Dendritic cell treated with granulocyte-macrophage colony-stimulating factor and Interleukin-4, amounts not matched to agents 40 ng/mL and 50 ng/mL, for 4 days (primary cell): ENCODE measurements around the gene EXOC6B.
"Not testable (repeated sequence)": the region's sequence is repeated elsewhere in the genome, so short reads cannot be mapped to it uniquely, and the experiment has no call there.

Source experiments
- H3K27ac Mint-ChIP-seq: one replicate; pipeline ENCODE4 v1.8.0; 2022; ENCODE audit warnings: mild to moderate bottlenecking, mixed read lengths
- H3K27me3 Mint-ChIP-seq: one replicate; pipeline ENCODE4 v1.8.0; 2022; ENCODE audit warnings: mild to moderate bottlenecking, mixed read lengths
- H3K36me3 Mint-ChIP-seq: one replicate; pipeline ENCODE4 v1.8.0; 2022; ENCODE audit warnings: low read depth, mixed read lengths
- H3K4me1 Mint-ChIP-seq: one replicate; pipeline ENCODE4 v1.8.0; 2022; ENCODE audit warnings: low read depth, mixed read lengths
- H3K4me3 Mint-ChIP-seq: one replicate; pipeline ENCODE4 v1.8.0; 2022; ENCODE audit warnings: mild to moderate bottlenecking, moderate library complexity, mixed read lengths
- H3K9me3 Mint-ChIP-seq: one replicate; pipeline ENCODE4 v1.8.0; 2022; ENCODE audit warnings: mixed read lengths
- intact Hi-C: fragments of 100-400 bp; cut with micrococcal nuclease; formaldehyde crosslinking; loops from one replicate; pipeline ENCODE4 v1.15.0; 2022

The EXOC6B gene

DNA sequence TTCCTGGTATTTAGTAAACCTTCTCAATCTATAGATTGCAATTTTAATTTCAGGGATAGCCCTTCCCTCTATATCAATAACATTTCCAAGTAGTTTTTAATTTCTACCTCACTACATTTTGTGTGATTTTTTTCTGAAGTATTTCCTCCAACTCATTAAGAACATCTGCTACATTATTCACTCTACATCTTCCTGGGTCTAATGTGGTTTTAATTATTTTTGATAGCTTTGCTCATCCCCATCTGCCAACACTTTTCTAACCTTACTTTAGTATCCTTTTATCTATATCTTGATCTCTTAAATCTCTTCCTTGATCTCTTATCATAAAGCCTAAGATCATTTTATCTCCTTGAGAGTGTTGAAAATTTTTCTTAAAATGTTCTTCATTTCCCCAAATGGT, 399.8 kb downstream of the EXOC6B start:
- peaks cover 32% of the 10 kb centered on the region for H3K9me3 Mint-ChIP-seq
- H3K36me3 Mint-ChIP-seq = no peaks in the 10 kb centered on the region
- H3K27me3 Mint-ChIP-seq = no peaks in the 10 kb centered on the region
- H3K4me1 Mint-ChIP-seq = no peaks in the 10 kb centered on the region
- H3K27ac Mint-ChIP-seq = no peak overlapping the region
- no peak overlapping the region for H3K4me3 Mint-ChIP-seq
- intact Hi-C loops = no loop called here

DNA sequence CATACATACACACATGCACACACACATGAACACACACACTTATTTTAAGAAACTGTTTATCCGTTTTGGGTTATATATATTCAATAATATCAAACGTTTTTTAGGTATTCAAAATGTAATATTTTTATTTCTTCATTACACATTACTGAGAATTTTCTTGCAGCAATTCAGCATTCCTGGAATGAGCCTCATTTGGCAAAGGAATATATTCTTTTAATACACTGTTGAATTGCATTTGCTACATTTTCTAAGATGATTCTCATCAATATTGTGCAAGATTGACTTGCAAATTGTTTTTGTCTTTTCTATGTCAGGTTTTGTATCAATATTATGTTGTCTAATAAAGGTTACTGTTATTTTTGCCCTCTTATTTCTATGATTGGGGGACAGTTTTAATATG, 402.1 kb downstream of the EXOC6B start:
- H3K4me1 Mint-ChIP-seq = no peaks in the 10 kb centered on the region
- no peaks in the 10 kb centered on the region for H3K36me3 Mint-ChIP-seq
- H3K27me3 Mint-ChIP-seq = no peaks in the 10 kb centered on the region

DNA sequence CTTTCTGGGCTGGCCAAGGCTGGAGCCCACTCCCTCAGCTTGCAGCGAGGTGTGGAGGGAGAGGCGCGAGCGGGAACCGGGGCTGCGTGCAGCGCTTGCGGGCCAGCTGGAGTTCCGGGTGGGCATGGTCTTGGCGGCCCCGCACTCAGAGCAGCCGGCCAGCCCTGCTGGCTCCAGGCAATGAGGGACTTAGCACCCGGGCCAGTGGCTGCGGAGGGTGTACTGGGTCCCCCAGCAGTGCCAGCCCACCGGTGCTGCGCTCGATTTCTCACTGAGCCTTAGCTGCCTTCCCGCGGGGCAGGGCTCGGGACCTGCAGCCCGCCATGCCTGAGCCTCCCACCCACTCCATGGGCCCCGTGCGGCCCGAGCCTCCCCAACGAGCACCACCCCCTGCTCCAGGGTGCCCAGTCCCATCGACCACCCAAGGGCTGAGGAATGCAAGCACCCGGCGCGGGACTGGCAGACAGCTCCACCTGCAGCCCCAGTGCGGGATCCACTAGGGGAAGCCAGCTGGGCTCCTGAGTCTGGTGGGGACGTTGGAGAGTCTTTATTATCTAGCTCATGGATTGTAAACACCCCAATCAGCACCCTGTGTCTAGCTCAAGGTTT, 404.0 kb downstream of the EXOC6B start:
- H3K27ac Mint-ChIP-seq, intact Hi-C loops, H3K36me3 Mint-ChIP-seq, H3K4me3 Mint-ChIP-seq, H3K4me1 Mint-ChIP-seq, H3K27me3 Mint-ChIP-seq: not testable (repeated sequence)
- peaks cover 36% of the 10 kb centered on the region for H3K9me3 Mint-ChIP-seq

More for the DNA sequence above, 402.1 kb downstream of the EXOC6B start:
- Mint-ChIP-seq H3K27ac (no peak overlapping the region), H3K9me3 (peaks cover 48% of the 10 kb centered on the region), H3K4me3 (no peak overlapping the region)
- intact Hi-C loops = no loop called here

DNA sequence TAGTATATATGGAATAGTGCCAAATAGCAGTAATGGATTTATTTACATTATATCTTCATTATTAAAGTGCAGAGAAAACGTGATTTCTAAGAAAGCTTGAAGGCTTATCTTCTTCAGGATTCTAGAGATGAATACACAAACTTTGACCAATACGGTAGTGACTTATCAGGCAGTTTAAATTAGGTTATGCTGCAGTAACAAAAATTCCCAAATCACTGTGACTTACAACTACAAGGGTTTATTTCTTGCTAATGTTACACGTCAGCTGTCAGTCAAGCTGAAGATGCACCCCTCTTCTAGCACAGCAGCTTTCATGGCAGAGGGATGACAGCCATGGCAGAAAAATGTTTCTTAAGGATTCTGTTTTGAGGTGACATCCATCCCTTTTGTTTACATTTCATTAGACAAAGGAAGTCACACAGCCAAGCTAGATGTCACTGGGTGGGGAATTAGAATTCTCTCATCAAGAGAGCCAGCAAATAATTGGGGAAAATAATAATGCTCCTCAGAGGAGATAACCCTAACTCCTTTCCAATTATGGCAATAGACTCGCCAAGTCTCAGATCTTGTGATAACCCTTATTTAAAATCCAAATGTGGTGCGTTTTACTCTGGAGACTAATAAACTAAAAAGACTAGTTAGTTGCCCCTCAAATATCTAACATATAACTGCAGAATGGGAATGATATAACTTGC, 409.9 kb downstream of the EXOC6B start:
- intact Hi-C loops = no loop called here
- peaks cover 27% of the 10 kb centered on the region for H3K9me3 Mint-ChIP-seq
- H3K27me3 Mint-ChIP-seq = no peaks in the 10 kb centered on the region
- H3K4me1 Mint-ChIP-seq = no peaks in the 10 kb centered on the region
- H3K4me3 Mint-ChIP-seq = no peak overlapping the region
- no peak overlapping the region for H3K27ac Mint-ChIP-seq
- no peaks in the 10 kb centered on the region for H3K36me3 Mint-ChIP-seq

DNA sequence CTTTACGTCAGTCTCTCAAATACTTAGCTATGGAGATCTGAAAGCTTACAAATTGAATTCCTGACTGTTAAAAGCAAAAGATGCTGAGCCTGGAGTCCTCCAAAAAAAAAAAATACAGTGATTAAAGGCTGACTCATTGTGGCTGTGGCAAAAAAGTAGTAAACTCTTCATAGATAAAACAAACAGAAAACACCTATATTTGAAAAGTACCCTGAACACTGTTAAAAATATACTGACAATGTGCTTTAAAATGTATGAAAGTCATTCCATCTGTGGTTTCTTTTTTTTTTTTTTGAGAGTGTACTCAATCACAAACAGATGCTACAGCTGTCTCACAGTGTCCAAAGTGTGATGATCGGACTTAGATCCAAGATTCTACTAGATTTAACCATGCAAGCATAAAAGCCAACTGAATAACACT, 410.6 kb downstream of the EXOC6B start:
- H3K36me3 Mint-ChIP-seq = no peaks in the 10 kb centered on the region
- no peak overlapping the region for H3K27ac Mint-ChIP-seq
- H3K9me3 Mint-ChIP-seq = peaks cover 21% of the 10 kb centered on the region
- intact Hi-C loops = no loop called here
- H3K4me3 Mint-ChIP-seq = no peak overlapping the region
- H3K27me3 Mint-ChIP-seq = no peaks in the 10 kb centered on the region
- no peaks in the 10 kb centered on the region for H3K4me1 Mint-ChIP-seq

DNA sequence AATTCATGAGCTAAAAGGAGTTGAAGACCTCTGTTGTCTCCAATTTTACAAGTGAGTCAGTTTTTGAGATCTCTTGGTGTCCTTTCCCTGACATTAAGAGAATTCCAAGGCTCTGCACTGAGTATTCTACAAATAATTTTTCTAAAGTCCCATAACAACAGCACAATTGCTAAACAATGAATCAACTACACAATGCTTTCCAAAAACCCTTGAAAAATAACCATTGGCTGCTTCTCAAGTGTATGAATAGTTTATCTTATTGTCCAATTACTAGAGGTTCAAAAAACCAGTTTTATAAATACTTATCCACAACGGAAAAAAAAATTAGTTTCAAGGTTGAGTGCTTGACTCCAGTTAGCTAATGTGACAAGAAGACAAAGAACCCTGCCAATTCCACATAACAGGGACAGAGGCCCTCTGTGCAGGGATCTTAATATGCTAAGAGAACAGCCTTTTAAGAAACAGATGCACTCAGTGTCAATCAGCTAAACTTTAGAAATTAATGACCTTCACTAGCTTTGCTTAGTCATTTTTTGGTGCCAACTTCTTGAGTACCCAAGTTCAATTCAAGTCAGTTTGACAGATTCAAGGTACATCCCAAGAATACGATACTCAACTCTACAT, 411.6 kb downstream of the EXOC6B start:
- peaks cover 11% of the 10 kb centered on the region for H3K9me3 Mint-ChIP-seq
- intact Hi-C loops = no loop called here
- no peak overlapping the region for H3K27ac Mint-ChIP-seq
- H3K4me1 Mint-ChIP-seq = no peaks in the 10 kb centered on the region
- no peaks in the 10 kb centered on the region for H3K27me3 Mint-ChIP-seq
- H3K36me3 Mint-ChIP-seq = no peaks in the 10 kb centered on the region
- H3K4me3 Mint-ChIP-seq = no peak overlapping the region

DNA sequence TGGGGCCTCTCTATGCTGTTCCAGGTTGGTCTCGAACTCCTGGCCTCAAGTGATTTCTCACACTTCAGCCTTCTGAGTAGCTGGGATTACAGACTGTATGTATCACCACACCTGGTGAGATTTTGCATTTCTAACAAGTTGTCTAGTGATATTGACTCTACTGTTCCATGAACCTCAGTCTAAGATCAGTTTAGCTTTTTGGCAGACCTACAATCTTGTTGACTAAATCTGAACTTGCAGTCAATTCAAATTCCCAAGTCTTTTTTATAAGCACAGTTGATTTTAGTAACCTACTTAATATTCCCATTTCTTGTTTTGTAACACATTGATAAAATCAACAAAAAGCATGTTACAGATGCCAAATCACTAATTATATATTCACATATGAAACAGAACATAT, 412.1 kb downstream of the EXOC6B start:
- H3K36me3 Mint-ChIP-seq = no peaks in the 10 kb centered on the region
- no peaks in the 10 kb centered on the region for H3K4me1 Mint-ChIP-seq
- H3K27ac Mint-ChIP-seq = no peak overlapping the region
- H3K9me3 Mint-ChIP-seq = peaks cover 10% of the 10 kb centered on the region
- no peaks in the 10 kb centered on the region for H3K27me3 Mint-ChIP-seq
- H3K4me3 Mint-ChIP-seq = no peak overlapping the region
- intact Hi-C loops = no loop called here

DNA sequence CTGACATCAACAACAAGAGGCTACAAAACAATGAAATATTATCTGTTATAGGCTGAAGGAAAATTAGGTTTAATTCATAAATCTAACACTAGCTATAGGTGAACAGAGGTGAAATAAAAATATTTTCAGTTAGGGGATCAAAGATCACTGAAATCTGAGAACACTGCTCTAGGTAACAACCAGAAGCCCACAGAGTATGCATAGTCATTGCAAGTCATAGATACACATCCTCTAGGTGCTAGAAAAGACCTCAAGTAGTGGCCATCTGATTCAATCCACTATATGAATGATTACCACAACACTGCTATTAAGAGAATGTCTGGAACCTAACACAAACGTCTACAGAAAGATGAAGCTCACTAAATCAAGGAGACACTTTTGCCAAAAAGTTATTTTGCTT, 413.6 kb downstream of the EXOC6B start:
- H3K27me3 Mint-ChIP-seq = no peaks in the 10 kb centered on the region
- H3K9me3 Mint-ChIP-seq = peaks cover 10% of the 10 kb centered on the region
- no peaks in the 10 kb centered on the region for H3K36me3 Mint-ChIP-seq
- no peak overlapping the region for H3K4me3 Mint-ChIP-seq
- H3K4me1 Mint-ChIP-seq = no peaks in the 10 kb centered on the region
- intact Hi-C loops = no loop called here
- H3K27ac Mint-ChIP-seq = no peak overlapping the region

DNA sequence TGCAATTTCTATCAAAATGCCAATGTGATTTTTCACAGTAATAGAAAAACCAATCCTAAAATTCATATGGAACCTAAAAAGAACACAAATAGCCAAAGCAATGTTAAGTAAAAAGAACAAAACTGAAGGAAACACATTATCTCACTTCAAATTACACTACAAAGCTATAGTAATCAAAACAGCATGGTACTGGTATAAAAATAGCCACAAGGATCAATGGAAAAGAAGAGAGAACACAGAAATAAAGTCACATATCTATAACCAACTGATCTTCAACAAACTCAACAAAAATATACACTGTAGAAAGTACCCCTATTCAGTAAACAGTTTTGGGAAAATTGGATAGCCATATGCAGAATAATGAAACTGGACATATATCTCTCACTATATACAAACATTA, 426.0 kb downstream of the EXOC6B start:
- no peak overlapping the region for H3K27ac Mint-ChIP-seq
- no peak overlapping the region for H3K4me3 Mint-ChIP-seq
- H3K36me3 Mint-ChIP-seq = no peaks in the 10 kb centered on the region
- no peaks in the 10 kb centered on the region for H3K27me3 Mint-ChIP-seq
- no peaks in the 10 kb centered on the region for H3K4me1 Mint-ChIP-seq
- H3K9me3 Mint-ChIP-seq = peaks cover 45% of the 10 kb centered on the region
- intact Hi-C loops = no loop called here

DNA sequence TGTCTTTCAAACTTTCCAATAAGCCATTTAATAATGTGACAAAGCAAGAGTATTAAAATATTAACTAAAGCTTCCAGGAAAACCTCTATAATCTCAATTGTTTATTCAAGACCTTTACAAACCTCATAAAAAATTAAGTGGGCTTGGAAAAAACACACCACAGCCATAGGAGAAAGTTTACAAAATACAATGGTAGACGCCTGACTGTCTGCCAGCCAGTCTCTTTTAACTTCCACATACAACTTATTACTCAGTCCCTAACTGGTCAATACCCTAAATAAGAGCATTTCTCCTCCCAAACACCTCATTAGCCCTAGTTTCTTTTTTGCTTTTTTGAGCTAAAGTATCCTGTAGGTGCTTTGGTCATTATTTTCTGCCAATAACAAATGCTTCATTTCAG, 430.7 kb downstream of the EXOC6B start:
- Mint-ChIP-seq H3K27me3 (no peaks in the 10 kb centered on the region), H3K36me3 (no peaks in the 10 kb centered on the region), H3K4me1 (no peaks in the 10 kb centered on the region), H3K9me3 (peaks cover 49% of the 10 kb centered on the region), H3K27ac (no peak overlapping the region), H3K4me3 (no peak overlapping the region)
- intact Hi-C loops = no loop called here

DNA sequence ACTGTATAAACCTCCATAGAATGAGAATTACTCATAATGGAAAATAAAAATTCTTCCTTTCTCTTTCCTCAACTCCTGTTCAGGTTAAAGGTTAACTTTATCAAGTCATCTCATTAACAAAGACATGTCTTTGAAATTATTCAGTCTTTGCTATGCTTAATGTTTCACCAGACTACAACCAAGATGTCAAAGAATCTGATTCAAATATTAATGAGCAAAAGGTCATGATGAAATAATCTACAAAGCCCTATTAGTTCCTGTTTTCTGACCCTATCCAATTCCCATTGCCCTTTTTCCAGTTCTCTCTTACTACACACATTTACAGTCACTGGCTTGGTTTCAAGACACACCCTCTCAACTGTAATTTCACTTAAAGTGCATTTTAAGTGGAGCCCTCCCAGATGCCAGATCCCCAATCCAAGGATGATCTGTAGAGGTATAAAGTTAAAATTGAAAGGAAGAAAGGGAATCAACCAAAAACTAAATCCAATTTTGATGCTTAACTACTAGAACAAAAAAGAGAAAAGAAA, 431.2 kb downstream of the EXOC6B start:
- intact Hi-C loops = no loop called here
- no peaks in the 10 kb centered on the region for H3K4me1 Mint-ChIP-seq
- no peak overlapping the region for H3K27ac Mint-ChIP-seq
- H3K4me3 Mint-ChIP-seq = no peak overlapping the region
- H3K9me3 Mint-ChIP-seq = peaks cover 44% of the 10 kb centered on the region
- no peaks in the 10 kb centered on the region for H3K36me3 Mint-ChIP-seq
- no peaks in the 10 kb centered on the region for H3K27me3 Mint-ChIP-seq

DNA sequence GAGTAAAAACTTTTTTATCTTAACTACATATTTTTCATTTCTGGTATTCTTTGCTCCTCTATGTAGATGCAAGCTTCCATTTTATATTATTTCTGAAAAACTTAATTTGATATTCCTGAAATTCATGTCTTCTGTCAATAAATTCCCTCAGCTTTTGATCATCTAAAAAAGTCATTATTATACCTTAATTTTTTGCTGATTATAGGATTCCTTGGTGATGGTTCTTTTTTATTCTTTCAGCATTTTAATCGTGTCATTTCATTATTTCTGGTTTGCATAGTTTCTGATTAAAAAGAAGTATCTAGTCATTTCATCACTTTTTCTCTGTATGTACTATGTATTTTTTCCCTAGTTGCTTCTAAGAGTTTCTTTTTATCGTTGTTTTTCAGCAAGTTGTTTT, 436.4 kb downstream of the EXOC6B start:
- Mint-ChIP-seq H3K36me3 (no peaks in the 10 kb centered on the region), H3K27me3 (no peaks in the 10 kb centered on the region), H3K9me3 (peaks cover 29% of the 10 kb centered on the region), H3K4me1 (no peaks in the 10 kb centered on the region), H3K27ac (no peak overlapping the region), H3K4me3 (no peak overlapping the region)
- intact Hi-C loops = no loop called here

DNA sequence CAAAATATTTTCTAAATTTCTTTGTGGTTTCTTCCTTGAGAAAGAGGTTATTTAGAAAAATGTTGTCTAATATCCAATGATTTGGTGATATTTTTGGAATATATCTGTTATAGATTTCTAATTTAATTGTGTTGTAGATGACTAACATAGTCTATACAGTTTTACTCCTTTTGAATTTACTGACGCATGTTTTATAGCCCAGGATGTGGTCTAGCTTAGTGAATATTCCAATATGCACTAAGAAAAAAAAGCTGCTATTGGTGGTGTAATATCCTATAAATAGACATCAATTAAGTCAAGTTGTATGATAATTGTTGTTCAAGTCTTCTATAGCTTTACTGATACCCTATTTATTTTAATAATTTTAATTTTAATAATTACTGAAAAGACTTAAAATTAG, 437.6 kb downstream of the EXOC6B start:
- Mint-ChIP-seq H3K27ac (no peak overlapping the region), H3K36me3 (no peaks in the 10 kb centered on the region), H3K27me3 (no peaks in the 10 kb centered on the region), H3K9me3 (peaks cover 32% of the 10 kb centered on the region), H3K4me1 (no peaks in the 10 kb centered on the region), H3K4me3 (no peak overlapping the region)
- intact Hi-C loops = no loop called here

DNA sequence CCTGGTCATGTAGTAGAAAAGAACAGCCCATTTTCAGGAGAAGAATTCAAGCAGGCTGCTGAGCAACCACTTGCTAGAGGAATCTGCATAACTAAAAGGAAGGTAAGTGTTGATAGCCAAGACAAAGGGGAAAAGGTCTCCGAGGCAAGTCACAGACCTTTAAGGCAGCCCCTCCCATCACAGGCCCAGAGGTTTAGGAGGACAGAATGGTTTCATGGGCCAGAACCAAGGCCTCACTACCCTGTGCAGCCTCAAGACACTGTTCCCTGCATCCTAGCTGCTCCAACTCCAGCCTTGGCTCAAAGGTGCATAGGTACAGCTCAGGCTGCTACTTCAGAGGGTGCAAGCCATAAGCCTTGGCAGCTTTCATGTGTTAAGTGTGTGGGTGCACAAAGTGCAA, 439.5 kb downstream of the EXOC6B start:
- Mint-ChIP-seq H3K9me3 (peaks cover 25% of the 10 kb centered on the region), H3K27ac (no peak overlapping the region), H3K36me3 (no peaks in the 10 kb centered on the region), H3K4me1 (no peaks in the 10 kb centered on the region), H3K4me3 (no peak overlapping the region), H3K27me3 (no peaks in the 10 kb centered on the region)
- intact Hi-C loops = no loop called here
